ENCODE results near the gene EPN2.

The EPN2 gene

GRCh38 chr17:19238167-19238505 lies 970 bp downstream of the EPN2 start:
- FAIRE-seq (no peak), DNase-seq (ENCODE audit: insufficient read length, low spot score) (peak; percentile 45)

- no peak for FAIRE-seq
- DNase-seq (ENCODE audit: insufficient read length, low spot score): no peak
Measured at GRCh38 chr17:19239544-19239943, 2.4 kb downstream of the EPN2 start.

- DNase-seq (ENCODE audit: insufficient read length, low spot score): no peak
- peak; percentile 9 for FAIRE-seq
Measured at GRCh38 chr17:19242323-19242722, 5.2 kb downstream of the EPN2 start.

- no peak for DNase-seq (ENCODE audit: insufficient read length, low spot score)
- no peak for FAIRE-seq
Measured at GRCh38 chr17:19242926-19243325, 5.8 kb downstream of the EPN2 start.

- DNase-seq (ENCODE audit: insufficient read length, low spot score): no peak
- FAIRE-seq: peak; percentile 38
Measured at GRCh38 chr17:19243838-19244237, 6.7 kb downstream of the EPN2 start.

GRCh38 chr17:19244357-19244756 lies 7.2 kb downstream of the EPN2 start:
- no peak for FAIRE-seq

GRCh38 chr17:19244781-19245180 lies 7.6 kb downstream of the EPN2 start:
- FAIRE-seq (peak; percentile 63), DNase-seq (ENCODE audit: insufficient read length, low spot score) (no peak)

More at GRCh38 chr17:19244357-19244756, 7.2 kb downstream of the EPN2 start:
- no peak for DNase-seq (ENCODE audit: insufficient read length, low spot score)

- DNase-seq (ENCODE audit: insufficient read length, low spot score): no peak
- peak; percentile 55 for FAIRE-seq
Measured at GRCh38 chr17:19247473-19247872, 10.3 kb downstream of the EPN2 start.

GRCh38 chr17:19248151-19248927 lies 11.2 kb downstream of the EPN2 start:
- FAIRE-seq: no peak
- no peak for DNase-seq (ENCODE audit: insufficient read length, low spot score)

GRCh38 chr17:19248928-19249574 lies 11.9 kb downstream of the EPN2 start:
- peak; percentile 23 for FAIRE-seq
- DNase-seq (ENCODE audit: insufficient read length, low spot score): no peak

GRCh38 chr17:19249681-19250080 lies 12.5 kb downstream of the EPN2 start:
- peak; percentile 60 for FAIRE-seq
- DNase-seq (ENCODE audit: insufficient read length, low spot score): no peak

GRCh38 chr17:19250421-19251173 lies 13.4 kb downstream of the EPN2 start:
- no peak for DNase-seq (ENCODE audit: insufficient read length, low spot score)
- FAIRE-seq: no peak

- DNase-seq (ENCODE audit: insufficient read length, low spot score) (no peak), FAIRE-seq (no peak)
Measured at GRCh38 chr17:19253112-19253511, 15.9 kb downstream of the EPN2 start.

GRCh38 chr17:19254651-19255050 lies 17.5 kb downstream of the EPN2 start:
- FAIRE-seq: peak; percentile 69
- no peak for DNase-seq (ENCODE audit: insufficient read length, low spot score)

GRCh38 chr17:19255279-19255678 lies 18.1 kb downstream of the EPN2 start:
- FAIRE-seq: no peak
- no peak for DNase-seq (ENCODE audit: insufficient read length, low spot score)

- FAIRE-seq (no peak), DNase-seq (ENCODE audit: insufficient read length, low spot score) (no peak)
Measured at GRCh38 chr17:19258371-19258770, 21.2 kb downstream of the EPN2 start.

- no peak for DNase-seq (ENCODE audit: insufficient read length, low spot score)
- FAIRE-seq: peak; percentile 81
Measured at GRCh38 chr17:19260958-19261357, 23.8 kb downstream of the EPN2 start.

- no peak for FAIRE-seq
Measured at GRCh38 chr17:19261426-19261825, 24.3 kb downstream of the EPN2 start.

GRCh38 chr17:19262650-19263631 lies 25.8 kb downstream of the EPN2 start:
- DNase-seq (ENCODE audit: insufficient read length, low spot score) (no peak), FAIRE-seq (peak; percentile 92)

More at GRCh38 chr17:19261426-19261825, 24.3 kb downstream of the EPN2 start:
- no peak for DNase-seq (ENCODE audit: insufficient read length, low spot score)

GRCh38 chr17:19263641-19264051 lies 26.5 kb downstream of the EPN2 start:
- FAIRE-seq: peak; percentile 23
- no peak for DNase-seq (ENCODE audit: insufficient read length, low spot score)
